G401 (cell line): ENCODE results near the gene SALL3. TPM values are rescaled to one million over a fixed set of nuclear protein-coding genes. Genes with fewer than 3 reads are reported as not detected.
"Not testable (repeated sequence)": the region's sequence is repeated elsewhere in the genome, so short reads cannot be mapped to it uniquely, and the experiment has no call there.

Experiments used
- DNase-seq: peaks from one replicate; pipeline ENCODE4 v3.0.0-alpha.2; 2015; ENCODE audit warnings: low spot score
- in situ Hi-C: cut with HindIII; loops from 2 replicates; pipeline ENCODE4 v1.10.0; 2016; ENCODE audit warnings: low sequenced_read_pairs, mixed read lengths
- total RNA-seq: library from RNA; depleted of rRNA; stranded (reverse); fragments of >200 nt; shearing (Covaris generic); gene quantifications from 2 replicates; pipeline ENCODE4 v1.2.3, GENCODE V29; 2014; rRNA removed

SALL3 gene
- not detected in 2 replicates for total RNA-seq

DNA sequence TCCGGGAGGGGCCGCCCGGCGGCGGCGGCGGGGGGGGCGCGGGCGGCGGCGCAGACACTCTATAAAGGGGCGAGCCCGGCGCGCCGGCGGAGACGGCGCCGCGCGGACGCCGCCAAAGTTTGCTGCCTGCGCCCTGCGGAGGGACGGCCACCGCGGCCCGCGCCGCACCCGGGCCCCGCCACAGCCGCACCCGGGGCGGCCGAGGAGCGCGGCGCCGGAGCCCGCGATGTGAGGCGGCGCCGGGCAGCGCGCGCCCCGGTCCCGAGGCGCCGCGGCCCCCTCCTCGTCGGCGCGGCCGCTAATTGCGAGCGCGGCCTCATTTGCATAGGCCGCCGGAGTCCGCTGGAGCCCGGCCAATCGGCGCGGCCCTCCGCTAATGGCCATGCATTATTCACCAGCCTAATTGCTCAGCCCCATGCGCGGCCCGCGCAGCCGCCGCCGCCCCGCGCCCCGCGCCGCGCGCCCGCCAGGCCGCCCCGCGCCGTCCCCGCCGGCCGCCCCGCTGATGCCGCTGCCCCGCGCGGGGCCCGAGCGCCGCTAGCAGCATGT is at the start of gene SALL3:
Gene SALL3, plus strand, starts transcription at position 89 of the 549 bp plus-strand sequence. Its CDS starts 457 bp downstream, at position 546.
- no peak for DNase-seq

DNA sequence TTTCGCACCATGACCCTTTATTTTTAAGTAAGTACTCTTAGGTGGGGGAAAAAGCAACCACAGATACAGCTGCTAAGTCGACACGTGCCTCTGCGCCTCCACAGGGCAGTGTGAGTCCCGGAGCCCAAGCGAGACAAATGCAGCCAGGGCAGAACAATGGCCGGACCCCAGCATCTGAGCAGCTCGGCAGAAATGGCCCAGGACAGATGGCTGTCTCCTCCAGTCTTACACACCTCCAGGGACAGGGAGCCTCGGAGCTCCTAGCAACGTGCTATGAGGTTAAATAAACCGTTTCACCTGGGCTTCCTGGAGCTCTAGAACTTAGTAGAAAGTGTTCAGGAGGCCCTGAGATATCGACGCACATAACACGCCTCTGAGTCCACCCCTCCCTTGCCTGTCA is 47.3 kb upstream of the SALL3 start:
- in situ Hi-C loops = no loop called here
- no peak for DNase-seq

More for the DNA sequence above, at the start of gene SALL3:
- in situ Hi-C loops = no loop called here

DNA sequence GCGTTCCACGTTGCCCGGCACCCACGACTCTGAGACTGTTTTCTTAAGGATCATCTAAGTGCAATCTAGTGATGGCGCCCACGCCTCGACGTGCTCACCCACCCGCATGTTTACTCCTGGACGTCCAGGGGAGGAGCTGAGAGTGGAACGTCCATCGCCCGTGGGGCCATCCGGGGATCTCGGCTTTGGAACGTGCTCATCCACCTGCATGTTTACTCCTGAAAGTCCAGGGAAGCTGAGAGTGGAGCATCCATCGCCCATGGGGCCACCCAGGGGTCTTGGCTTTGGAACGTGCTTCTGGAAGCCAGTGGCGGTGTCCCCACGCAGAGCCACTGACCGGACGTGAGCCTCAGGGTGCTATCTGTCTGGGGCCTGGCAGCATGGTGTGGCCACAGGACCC is 45.6 kb upstream of the SALL3 start:
- no peak for DNase-seq
- in situ Hi-C loops = no loop called here

DNA sequence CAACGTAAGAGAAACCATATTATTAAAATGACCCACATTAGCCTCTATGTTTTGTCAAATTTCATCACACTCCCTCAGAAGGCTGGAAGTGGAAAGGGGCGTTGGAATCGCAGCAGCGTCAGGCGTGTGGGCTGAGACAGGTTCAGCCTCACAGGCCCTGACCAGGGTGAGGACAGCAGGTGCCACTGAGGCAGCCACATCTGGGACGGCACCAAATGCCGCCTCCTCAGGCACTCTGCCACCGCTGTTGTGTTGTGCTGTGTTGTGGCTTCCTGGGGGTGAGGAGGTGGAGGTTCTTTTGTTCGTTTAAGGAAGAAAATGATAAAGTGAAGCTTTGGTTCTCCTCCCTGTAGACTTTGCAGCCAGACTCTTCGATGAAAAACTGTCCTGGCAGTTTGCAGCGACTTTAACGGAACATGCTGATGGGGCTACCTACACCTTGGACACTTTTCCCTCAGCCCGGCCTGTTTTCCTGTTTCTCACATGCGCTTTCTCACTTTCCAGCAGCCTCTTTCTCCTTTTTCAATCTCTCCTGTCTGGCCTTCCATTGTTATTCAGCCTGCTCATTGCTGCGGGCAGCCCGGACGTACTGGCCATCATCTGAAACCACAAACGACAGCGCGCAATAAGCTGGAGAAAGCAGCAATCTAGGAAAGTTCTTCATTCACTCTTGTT is 44.9 kb upstream of the SALL3 start:
- in situ Hi-C loops = no loop called here
- DNase-seq = no peak

DNA sequence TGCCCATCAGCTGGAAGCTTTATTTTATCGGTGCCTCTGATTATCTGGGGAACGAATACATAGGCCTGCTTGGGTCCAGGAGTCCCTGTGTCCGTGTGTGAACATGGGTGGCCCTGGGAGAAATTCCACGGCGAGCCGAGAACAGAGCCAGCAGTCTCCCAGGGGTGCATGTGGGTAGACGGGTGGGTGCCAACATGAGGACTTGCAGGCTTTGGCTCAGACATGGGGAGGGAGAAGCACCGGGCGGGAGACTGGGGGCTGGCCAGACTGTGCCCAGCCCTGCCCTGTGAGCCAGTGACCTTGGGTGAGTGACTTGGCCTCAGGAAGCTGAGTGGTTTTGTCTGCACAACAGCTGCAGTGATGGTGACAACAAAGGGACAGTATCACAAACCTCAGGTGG is 44.2 kb upstream of the SALL3 start:
- no peak for DNase-seq
- in situ Hi-C loops = no loop called here

GRCh38 chr18:78936251-78937005 is 43.2 kb upstream of the SALL3 start:
- in situ Hi-C loops = no loop called here
- no peak for DNase-seq

- in situ Hi-C loops = no loop called here
These were observed 42.5 kb upstream of the SALL3 start for GRCh38 chr18:78937166-78937565.

GRCh38 chr18:78939105-78939504 is 40.5 kb upstream of the SALL3 start:
- in situ Hi-C loops = no loop called here

More at GRCh38 chr18:78937166-78937565, 42.5 kb upstream of the SALL3 start:
- no peak for DNase-seq

GRCh38 chr18:78939734-78940494 is 39.7 kb upstream of the SALL3 start:
- in situ Hi-C loops = no loop called here
- DNase-seq = no peak

More at GRCh38 chr18:78939105-78939504, 40.5 kb upstream of the SALL3 start:
- no peak for DNase-seq

DNA sequence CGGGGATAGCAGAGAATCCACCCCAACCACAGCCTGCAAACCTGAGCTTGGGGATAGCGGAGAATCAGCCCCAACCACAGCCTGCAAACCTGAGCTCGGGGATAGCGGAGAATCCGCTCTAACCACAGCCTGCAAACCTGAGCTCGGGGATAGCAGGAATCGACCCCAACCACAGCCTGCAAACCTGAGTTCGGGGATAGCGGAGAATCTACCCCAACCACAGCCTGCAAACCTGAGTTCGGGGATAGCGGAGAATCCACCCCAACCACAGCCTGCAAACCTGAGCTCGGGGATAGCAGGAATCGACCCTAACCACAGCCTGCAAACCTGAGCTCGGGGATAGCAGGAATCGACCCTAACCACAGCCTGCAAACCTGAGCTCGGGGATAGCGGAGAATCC is 37.4 kb upstream of the SALL3 start:
- DNase-seq, in situ Hi-C loops: not testable (repeated sequence)

DNA sequence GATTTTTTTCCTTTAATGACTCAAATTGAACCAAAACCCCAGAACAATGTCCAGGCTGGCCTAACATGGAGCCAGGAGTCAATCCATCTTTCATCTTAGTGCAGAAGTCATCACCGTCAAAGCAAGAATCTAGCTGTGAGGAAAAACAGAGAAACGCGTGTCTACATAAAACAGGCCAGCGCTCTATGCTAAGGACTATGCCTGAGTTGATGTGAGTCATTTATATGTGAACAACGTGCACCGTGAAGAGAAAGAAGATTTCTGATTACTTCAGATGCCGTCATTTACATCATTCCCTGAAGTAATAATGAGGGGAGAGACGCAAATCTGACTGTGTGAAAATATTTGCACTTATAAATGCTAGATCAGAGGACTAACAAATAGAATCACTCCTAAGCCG is 34.0 kb upstream of the SALL3 start:
- in situ Hi-C loops = no loop called here
- no peak for DNase-seq

DNA sequence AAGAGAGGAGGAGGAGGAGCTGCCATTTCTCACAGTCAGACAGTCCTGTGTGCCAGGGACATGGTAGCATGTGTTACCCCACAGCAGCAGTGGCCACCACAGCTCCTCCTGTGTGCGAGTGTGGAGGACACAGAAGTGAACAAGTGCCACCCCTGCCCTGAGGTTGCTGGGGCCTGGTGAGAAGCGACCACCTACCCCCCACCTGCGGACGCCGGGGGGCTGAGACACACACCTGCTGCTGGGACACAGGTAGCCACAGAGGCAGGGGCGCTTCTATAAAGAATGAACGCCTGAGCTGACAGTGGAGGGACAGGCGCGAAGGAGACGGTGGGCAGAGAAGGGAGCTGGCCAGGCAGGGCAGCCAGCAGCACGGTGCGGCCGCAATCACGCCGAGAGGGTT is 32.3 kb upstream of the SALL3 start:
- in situ Hi-C loops = no loop called here
- no peak for DNase-seq

- no peak for DNase-seq
- in situ Hi-C loops = no loop called here
These were observed 31.4 kb upstream of the SALL3 start for GRCh38 chr18:78948221-78948620.

DNA sequence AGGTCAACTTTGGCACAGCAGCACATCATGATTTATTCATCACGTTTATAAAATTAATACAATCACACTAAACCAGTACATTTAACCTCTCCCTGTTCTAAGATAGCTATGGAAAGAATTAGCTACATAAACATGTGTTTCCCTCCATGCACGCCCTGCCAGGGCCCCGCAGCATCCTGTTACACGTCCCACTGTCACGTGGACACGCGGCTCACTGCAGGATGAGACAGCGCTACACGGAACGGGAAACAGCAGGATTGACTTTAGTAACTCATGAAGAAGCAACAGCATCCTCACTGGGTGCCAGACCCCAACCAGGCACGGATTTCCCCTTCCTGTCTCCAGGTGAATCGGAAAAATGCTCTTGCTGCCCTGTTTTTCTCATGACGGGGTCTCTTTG is 30.9 kb upstream of the SALL3 start:
- in situ Hi-C loops = no loop called here
- DNase-seq = no peak

DNA sequence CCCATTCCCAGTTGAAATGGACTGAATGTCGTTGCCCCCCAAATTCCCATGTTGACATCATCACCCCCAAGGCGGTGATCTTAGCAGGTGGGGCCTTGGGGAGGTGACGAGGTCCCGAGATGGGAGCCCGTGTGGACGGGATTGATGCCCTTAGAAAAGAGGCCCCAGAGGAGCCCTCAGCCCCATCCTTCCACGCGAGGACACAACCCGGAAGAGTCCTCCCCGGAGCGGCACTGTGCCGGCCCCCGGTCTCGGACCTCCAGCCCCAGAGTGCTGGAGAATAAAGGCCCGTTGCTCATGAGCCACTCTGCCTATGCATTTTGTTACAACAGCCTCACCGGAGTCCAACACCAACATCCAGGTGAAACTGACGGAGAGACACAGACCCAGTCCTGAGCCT is 30.4 kb upstream of the SALL3 start:
- in situ Hi-C loops = no loop called here
- no peak for DNase-seq

GRCh38 chr18:78950386-78950785 is 29.2 kb upstream of the SALL3 start:
- no peak for DNase-seq
- in situ Hi-C loops = no loop called here

DNA sequence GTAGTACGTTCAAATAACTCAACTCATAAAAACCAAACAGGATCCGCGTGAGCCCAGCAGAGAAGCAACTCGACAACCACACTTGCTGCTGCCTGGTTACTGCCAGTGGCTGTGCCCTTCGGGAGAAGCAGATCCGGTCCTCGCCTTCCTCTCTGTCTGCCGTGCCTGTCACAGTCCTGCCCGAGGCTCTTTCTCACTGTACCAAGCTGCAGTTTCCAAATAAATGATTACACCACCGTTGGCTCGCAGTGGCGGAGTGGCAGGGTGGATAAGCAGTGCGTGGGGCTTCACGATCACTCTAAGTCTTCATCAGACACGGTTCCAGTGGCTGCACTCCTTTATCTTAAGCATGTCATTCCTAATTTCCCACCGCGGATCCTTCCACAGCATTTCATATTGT is 26.1 kb upstream of the SALL3 start:
- DNase-seq = no peak
- in situ Hi-C loops = no loop called here

- DNase-seq = no peak
- in situ Hi-C loops = no loop called here
These were observed 24.6 kb upstream of the SALL3 start for GRCh38 chr18:78955051-78955450.

DNA sequence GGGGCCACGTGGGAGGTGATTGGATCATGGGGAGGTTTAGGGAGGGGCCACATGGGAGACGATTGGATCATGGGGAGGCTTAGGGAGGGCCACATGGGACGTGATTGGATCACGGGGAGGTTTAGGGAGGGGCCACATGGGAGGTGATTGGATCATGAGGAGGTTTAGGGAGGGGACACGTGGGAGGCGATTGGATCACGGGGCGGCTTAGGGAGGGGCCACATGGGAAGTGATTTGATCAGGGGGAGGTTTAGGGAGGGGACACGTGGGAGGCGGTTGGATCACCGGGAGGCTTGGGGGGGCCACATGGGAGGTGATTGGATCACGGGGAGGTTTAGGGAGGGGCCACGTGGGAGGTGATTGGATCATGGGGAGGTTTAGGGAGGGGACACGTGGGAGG is 22.5 kb upstream of the SALL3 start:
- DNase-seq = no peak
- in situ Hi-C loops = no loop called here

DNA sequence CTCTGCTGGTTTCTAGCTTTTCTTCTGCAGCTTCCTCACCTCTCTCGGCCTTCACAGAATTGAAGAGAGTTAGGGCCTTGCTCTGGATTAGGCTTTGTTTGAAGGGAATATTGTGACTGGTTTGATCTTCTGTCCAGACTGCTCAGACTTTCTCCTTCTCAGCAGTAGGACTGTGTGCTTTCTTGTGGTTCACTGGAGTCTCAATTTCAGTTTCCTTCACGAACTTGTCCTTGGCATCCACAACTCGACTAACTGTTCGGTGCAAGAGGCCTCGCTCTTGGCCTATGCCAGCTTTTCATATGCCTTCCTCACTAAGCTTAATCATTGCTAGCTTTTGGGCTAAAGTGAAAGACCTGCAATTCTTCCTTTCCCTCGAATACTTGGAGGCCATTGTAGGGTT is 18.9 kb upstream of the SALL3 start:
- in situ Hi-C loops = no loop called here
- DNase-seq = no peak
